Measurements from ENCODE around the gene PRELP.
"Not testable (repeated sequence)": the region's sequence is repeated elsewhere in the genome, so short reads cannot be mapped to it uniquely, and the experiment has no call there.

PRELP gene

DNA sequence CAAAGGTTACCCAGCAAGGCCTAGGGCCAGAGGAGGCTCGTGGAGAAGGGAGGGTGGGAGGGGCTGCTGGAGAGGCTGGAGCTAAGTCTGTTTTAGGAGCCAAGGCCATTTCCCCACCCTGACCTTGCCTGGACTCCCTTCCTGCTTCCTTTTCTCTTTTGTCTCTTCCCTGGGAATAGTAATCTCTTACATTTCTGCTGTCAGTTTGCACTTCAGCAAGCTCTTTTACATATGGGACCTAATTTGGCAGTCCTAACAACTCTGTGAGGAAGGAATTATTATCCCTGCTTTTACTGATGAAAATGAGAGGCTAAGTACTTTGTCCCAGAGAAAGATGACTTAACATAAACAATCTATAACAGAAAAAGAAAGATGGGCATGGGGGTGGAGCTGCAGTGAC, 32.2 kb downstream of the PRELP start:
- no peak for DNase-seq (ENCODE audit: low read depth)

DNA sequence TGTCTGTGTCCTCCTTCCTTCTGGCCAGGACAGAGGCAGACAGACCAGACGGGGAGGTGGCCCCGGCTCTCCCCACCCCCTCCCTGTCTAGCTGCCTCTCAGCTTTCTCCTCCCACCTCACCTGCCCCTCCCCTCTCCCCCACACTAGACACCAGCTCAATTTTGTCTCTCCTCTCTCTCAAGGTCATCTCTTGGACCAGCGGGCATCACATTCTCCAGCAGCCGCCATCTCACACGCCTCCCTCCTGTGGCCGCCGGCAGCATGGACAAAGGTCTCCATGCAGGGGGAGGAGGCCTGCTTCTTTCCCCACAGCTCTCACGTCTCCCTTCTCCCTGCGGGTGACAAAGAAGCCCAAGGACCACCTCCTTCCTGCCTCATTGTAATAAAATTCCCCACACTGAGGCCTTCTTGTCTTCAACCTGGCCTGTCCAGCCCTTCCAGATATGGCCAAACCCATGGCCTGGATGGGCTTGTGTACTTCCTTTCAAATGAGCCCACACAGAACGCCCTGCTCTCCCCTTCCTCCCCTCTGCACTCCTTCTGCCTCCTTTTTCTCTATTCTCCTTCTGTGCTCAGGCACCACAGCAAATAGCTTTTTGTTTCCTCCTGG, 33.0 kb downstream of the PRELP start:
- DNase-seq (ENCODE audit: low read depth): no peak

DNA sequence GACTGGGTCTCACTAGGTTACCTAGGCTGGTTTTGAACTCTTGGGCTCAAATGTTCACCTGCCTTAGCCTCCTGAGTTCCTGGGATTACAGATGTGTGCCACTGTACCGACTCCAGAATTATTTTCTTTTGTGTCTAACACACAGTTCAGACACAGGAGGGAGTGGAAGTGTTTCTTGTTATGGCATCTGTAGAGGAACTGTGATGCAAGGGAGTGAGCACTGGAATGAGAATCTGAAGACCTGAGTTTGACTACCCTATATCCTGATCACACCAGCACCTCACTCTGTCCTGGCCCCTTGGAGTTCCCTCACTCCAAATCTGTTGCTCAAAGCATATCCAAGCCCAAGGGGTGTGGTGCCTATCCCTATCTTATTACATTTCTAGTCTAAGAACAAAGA, 33.5 kb downstream of the PRELP start:
- DNase-seq (ENCODE audit: low read depth): no peak

DNA sequence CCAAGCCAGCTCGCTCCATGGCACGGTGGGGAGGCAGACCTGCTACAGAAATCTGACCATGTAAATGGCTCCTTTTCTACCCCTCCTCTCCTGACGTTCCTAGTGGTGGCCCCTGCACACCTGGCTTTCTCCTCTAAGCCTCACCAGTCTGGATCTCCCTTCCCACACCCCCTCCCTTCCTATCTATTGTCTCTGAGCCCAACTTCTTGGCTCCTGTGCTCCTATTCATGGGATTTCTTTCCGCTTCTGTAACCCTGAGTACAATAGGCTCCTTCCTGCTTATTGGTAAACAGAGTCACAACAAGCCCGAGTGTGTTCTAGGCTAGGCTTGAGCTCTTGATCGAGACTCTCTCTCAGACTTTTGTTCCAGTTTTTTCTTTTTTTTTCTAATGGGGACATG, 35.9 kb downstream of the PRELP start:
- no peak for DNase-seq (ENCODE audit: low read depth)

DNA sequence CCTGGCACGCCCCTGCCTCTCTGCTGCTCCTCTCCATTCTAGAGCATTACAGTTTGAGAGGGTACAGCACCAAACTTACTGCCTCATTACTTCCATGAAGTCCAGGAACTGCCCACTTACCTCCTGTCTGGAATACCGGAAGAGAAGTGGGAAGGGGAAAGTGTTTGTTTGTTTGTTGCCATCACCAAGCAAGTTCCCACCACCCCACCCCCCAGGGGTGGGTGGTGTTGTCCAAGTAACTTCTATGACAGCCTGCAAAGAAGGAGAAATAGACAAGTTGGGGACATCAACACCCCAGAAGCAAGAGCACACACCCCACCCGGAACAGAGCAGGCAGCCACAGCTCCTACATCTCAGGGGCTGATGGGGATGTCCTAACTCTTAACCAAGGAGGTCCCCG, 36.3 kb downstream of the PRELP start:
- no peak for DNase-seq (ENCODE audit: low read depth)

DNA sequence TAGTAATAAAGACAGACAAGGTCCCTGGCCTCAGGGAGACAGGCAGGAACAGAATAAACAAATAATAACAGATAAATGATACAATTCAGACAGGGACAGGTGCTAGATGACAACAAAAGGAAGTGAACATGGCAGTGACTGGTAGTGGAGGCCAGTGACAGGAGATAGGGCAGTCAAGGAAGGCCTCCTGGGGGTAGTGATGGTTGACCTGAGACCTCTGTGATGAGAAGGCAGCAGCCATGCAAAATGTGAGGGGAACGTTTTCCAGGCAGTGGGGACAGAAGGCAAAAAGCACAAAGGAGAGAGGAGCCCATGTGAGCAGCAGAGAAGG, 36.9 kb downstream of the PRELP start:
- DNase-seq (ENCODE audit: low read depth): no peak

DNA sequence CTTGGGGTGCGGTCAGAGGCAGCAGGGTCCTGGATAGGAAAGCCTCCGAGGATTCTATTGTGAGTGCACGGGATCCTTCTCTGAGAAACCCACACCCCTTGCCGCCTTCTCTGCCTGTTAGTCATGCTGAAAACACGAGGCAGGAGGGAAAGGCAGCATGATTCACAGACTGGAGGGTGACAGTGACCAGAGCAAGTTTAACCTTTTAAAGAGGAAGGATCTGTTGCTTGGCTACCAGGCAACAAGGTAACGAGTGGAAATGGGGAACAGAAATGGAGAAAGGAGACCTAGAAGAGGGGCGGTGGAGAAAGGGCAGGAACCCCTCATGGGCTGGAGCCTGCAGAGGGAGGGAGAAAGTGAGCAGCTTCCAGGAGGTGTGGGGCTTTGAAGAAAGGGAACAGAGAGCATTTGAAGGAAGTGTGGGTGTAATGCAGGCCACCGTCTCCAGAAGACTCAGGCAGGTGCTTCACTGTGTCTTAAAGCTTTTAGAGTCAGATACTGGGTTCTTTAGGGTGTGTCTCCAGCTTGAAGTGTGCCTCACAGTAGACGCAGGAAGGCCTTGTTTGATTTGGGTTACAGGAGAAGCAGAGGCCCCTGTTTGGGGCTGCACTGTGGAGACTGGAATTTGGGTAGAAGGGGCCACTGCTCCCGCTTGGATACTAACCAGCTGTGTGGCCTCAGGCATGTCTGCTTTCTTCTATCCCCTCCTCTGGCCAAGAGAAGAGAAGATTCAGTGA, 37.4 kb downstream of the PRELP start:
- DNase-seq (ENCODE audit: low read depth): peak; percentile 89

DNA sequence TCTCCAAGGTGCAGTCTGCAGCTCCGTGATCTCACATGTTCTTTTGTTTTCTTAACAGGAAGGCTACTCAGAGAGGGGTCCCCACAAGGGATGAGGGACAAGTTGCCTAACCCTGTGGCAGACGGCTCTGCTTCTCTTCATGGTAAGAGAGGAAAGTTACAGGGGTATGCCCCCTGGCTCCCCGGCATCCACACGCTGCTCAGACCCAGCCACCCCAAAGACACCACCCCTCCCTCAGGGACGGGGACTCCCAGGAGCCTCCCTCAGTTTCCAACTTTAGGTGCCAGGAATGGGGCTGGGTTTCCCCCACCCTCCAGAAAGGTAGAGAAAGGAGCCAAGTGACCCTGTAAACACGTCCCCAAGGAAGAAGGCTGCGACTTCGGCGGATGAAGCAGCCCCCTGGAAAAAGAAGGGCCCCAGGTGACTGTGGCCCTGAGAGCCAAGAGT, 38.0 kb downstream of the PRELP start:
- DNase-seq (ENCODE audit: low read depth): no peak

DNA sequence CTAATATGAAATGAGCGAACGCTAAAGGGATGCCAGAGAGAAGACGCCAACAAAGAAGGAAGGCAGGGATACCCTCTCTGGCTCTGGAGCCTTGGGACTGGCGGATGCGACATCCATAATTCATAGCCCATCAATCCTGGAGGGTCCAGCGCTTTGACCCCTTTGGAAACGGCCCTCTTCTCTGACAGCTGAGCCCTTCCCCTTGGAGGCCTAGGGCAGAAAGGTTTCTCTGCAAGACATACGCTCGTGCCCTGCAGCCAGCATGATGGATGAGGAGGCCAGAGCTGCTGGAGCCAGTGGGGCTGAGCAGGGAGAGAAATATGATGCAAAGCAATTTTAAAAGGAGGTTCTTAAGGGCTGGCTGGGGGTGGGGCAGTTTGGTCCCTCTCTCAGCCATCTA, 40.6 kb downstream of the PRELP start:
- DNase-seq (ENCODE audit: low read depth): no peak

DNA sequence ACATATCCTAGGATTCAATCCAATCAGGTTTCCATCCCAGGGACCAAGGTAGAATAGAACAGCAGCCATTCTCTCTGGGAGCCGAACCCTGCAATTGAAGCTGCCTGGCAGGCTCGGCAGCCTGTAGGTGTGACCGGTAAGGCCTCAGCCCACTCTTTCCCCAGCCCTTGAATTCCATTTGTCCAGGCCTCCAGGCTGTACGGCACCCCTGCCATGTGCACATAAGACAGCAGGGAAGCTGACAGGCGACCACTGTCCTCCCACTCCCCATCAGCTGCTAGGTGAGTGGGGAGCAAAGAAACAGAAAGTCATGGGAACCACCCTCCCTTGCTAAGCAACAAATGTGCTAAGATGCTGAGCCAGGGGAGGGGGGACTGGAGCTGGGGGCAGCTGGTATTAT, 41.3 kb downstream of the PRELP start:
- DNase-seq (ENCODE audit: low read depth): no peak

DNA sequence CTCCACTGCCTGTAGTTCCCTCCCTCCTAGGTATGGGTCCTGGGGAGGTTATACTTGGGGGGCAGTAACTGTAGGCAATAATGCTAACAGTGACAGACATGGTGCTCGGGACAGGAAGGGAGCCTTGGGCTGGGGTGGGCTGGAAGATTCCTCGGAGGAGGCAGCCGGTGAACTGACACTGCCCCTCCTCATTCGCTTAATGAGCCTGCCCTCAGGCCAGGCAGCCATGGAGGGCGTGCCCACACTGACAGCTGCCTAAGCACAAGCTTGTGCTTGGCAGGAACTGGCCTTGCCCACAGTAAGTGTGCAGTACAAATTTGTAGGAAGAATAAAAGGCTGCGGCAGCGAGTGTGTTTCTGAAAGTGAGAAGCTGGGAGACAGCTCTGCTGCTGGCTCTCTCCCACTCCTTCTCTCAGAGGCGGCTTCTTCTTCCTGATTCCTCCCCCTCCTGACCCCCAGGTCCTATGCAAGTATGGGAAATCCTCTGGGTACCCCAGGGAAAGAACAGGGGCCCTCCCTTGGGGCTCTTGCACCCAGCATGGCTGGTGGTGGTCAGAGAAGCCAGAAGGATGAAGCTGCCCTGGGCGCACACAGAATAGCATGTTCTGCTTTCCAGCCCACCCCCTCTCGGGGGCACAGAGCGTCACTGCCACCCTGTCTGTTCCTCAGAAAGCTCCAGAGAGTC, 42.0 kb downstream of the PRELP start:
- DNase-seq (ENCODE audit: low read depth): no peak

DNA sequence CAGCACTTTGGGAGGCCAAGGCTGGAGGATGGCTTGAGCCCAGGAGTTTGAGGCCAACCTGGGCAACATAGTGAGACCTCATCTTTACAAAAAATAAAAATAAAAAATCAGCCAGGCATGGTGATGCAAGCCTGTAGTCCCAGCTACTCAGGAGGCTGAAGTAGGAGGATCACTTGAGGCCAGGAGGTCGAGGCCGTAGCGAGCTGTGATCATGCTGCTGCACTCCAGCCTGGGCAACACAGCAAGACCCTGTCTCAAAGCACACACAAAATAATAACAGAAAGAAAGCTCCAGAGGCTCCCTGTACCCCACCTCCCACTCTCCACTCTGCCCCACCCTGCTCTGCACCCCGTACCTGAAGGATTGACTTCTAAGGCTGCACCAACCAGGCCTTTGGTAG, 42.5 kb downstream of the PRELP start:
- not testable (repeated sequence) for DNase-seq (ENCODE audit: low read depth)

DNA sequence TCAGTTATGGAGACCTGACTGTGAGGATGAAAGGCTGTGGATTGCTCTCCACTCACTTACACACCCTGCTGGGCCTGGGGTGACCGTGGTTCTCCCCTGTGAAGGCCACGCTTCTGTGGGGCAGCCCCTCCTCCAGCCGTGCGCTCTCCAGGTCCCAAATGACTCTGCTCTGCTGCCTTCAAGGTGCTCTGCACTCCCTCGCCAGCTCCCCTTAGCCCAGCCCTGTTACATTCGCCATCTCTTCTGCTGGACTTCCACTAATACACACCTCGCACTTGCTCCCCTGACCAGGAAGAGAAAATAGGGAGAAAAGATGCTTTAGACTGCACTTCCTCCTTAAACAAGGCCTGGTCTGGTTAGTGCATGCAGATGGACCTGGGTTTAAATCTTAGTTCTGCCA, 42.9 kb downstream of the PRELP start:
- DNase-seq (ENCODE audit: low read depth): no peak

DNA sequence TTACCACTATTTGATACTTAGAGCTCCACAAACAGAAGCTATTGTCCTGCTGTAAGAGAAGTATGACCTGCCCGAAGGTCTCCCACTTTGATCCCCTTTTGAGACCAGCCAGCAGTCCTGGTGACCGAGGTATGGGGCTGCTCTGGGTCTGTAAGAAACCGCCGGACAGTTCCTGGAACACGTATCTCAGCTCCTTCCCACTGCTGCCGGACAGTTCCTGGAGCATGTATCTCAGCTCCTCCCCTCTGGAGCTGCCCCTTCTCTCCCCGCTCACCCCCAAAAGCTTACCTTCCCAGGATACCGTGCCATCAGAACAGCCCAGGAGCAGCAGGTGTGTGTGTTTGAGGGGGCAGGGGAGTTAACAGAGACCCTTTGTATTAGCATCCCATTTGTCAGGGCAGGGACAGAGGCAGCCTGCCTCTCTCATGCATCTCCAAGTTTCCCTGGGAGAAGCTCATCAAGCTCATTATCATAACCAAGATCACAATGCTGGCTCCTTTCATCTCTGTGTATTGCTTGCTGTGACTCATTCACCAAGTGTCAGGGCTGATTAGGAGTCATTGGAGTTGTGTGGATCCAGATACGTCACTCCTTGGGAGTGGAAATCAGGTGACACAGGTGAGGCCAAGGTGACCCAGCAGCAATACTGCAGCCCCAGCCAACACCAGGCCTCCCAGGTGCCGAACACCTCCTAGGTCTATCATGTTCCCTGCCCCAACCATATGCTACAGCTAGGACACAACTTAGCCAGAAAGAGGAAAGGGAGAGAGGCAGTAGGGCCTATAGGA, 43.6 kb downstream of the PRELP start:
- DNase-seq (ENCODE audit: low read depth): no peak

DNA sequence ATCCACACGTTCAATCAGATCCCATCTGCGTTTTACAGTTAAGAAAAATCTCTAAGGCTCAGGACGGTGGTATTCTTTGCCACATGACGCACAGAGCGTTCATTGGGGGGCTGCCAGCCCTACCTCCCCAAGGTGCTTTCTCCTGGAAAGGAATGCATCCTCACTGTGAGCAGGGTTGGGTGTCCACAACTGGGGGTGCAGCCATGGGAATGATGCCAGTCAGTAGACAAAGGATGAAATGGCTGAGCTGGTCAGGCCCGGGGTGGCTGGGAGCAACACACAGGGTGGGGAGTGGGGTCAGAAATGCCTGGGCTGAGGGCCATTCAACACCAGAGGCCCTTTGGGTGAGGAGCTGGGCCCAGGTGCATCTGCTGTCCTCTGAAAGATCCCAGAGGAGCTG, 44.3 kb downstream of the PRELP start:
- DNase-seq (ENCODE audit: low read depth): no peak

DNA sequence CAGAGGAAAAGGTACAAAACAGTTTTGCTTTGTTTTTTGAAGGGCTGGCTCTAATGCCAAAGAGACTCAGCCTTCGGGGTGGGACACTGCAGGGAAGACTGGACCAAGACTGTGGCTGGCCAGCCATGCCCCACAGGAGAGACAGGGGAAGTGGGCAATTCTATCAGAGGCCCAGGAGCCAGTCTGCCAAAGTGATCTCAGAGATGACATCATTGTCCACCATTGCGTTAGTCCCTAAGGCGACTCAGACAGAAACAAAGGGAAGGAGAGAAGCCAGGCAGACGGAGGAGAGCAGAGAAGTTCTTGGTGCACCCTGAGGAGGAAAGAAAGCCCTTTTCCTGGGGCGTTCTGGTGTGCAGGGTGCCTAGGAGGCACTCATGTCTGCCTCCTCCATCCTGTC, 44.7 kb downstream of the PRELP start:
- no peak for DNase-seq (ENCODE audit: low read depth)

DNA sequence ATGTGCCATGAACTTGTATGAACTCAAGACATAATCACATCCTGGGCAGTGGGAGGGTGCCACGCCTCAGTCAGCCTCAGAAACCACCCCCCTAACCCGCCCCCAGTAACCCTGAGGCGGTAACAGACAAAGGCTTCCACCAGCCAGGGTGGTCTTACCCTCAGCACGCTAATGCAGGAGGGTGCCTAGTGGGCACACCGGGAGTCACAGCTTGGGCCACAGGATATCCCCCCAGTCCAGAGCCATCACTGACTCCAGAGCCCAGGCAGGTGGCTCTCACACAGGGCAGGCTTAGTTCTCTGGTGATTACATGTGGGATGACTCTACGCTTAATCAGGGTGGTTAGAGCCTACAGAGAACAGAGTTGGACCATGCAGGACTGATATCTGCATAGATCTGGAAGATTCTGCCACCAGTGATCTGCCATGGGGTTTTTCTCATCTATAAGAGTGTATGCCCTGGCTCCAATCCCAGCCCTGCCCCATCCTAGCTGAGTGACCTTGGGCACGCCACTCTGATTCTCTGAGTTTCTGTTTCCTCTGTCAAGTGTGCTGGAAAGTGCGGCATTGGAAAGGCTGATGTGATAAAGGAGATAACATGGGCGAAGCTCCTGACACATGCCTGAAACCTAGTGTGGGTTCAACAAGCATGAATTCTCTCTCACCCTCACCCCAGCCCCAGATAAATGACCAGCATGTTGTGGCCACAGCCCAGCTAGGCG, 45.6 kb downstream of the PRELP start:
- DNase-seq (ENCODE audit: low read depth): no peak

DNA sequence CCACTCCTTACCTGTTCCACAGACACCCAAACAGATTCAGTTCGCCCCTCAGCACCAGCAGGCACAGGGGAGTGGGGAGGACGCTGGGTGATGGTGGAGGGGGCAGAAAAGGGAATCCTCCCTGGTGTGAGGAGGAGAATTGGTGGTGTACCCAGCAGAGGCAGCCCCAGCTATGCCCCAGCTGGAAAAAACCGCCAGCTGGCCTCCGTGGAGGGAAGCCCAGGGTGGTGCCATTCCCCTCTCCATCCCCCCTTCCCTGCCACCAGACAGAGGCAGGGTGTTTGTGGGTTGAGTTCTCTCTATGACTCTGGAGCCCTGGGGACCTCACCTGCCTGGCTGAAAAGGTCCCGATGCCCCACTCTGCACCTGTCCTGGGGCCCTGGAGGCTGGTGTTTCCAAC, 46.2 kb downstream of the PRELP start:
- DNase-seq (ENCODE audit: low read depth): no peak

DNA sequence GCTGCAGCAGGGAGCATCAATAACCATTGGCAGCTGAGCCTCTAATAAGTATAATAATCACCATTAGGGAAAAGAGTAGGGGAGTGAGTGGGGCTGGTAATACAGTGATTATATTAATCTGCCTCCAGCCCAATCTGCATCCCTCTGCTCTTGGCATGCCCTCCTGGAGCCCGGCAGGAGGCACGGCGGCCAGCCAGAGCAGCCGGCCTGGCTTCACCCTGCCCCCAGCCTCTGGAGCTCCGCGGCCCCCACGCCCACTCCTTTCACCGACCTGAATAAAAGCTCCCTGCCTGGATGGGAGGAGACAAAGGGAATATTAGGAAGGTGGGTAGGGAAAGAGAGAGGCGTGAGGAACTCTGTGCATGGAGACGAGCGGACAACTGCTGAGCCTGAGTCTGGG, 46.6 kb downstream of the PRELP start:
- DNase-seq (ENCODE audit: low read depth): no peak

DNA sequence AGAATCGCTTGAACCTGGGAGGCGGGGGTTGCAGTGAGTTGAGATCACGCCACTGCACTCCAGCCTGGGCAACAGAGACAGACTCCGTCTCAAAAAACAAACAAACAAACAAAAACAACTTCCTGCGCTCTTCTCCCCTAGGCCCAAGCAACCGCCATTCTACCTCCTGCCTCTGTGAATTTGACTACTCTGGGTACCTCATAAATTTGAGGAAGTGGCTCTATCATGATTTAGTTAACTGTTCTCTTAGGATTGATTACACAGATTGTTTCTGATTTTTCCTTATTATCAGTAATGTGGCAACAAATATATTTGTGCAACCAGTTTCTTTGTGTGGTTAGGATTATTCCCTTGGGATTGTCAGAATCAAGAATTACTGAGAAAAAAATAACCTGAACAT, 48.1 kb downstream of the PRELP start:
- DNase-seq (ENCODE audit: low read depth): no peak

DNA sequence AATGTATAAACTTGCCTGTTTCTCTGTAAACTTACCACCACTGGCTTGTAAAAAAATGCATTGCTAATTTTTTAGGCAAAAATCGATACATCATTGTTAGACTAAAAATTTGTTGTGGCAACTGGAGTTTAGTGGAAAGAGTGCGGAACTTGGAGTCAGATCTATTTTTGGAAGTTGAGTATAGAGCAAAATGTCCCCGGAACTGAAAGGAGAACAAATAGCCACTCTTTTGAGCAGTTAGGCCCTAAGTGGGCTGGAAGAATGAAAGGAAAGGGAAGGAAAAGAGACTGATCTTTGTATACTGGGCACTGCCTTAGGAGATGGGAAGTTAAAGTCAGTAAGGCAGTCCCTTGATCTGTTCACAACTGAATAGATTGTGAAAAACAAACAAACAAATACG, 48.5 kb downstream of the PRELP start:
- DNase-seq (ENCODE audit: low read depth): no peak

DNA sequence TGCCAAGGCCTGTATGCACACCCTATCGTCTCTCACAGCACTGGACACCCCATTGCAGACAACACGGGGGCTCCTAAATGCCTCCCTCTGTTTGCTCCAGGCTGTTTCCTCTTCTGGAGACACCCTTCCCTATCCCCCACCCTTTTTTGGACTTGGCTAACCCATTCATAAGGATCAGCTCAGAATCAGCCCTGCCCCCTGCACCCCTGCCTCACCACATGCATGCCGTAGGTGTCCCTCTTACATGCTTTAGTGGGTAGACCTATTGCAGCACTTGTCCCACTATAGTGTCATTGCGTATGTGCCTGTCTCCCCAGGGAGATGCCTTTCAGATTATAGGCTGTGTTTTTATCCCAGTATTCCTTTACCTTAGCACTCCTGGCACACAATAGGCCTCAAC, 49.2 kb downstream of the PRELP start:
- DNase-seq (ENCODE audit: low read depth): no peak

All from stromal cell of bone marrow (primary cell).